GM23338 (cell line): ENCODE results near the gene TLCD3B. TPM values are rescaled to one million over a fixed set of nuclear protein-coding genes. Genes with fewer than 3 reads are reported as not detected.

Experiments used
- ATAC-seq: fragments of 200-7000 bp; cut with Tn5 transposase; 3 replicates; pipeline ENCODE4 v1.9.1; 2020
- DNase-seq: peaks from one replicate; pipeline ENCODE4 v3.0.0-alpha.2; 2015; ENCODE audit warnings: low spot score
- H2AFZ ChIP-seq: fragments of 200-600 bp; sonication (generic); 2 replicates; pipeline ENCODE4 v1.8.0; 2016; ENCODE audit warnings: antibody characterized with exemption, mild to moderate bottlenecking, moderate library complexity
- H3F3A ChIP-seq: fragments of 200-600 bp; sonication (generic); replicated peaks from 2 replicates; pipeline ENCODE4 v1.8.0; 2017; ENCODE audit warnings: antibody characterized with exemption, mixed run types, low read depth
- H3K27ac ChIP-seq: fragments of 200-600 bp; sonication (generic); 2 replicates; pipeline ENCODE4 v1.6.1; 2016; ENCODE audit warnings: low read depth
- H3K27me3 ChIP-seq: fragments of 200-600 bp; sonication (generic); 2 replicates; pipeline ENCODE4 v1.8.0; 2016; ENCODE audit warnings: mild to moderate bottlenecking, mixed run types, moderate library complexity; ENCODE audit not compliant: insufficient read depth
- H3K36me3 ChIP-seq: fragments of 200-600 bp; sonication (generic); 2 replicates; pipeline ENCODE4 v1.8.0; 2016; ENCODE audit warnings: mild to moderate bottlenecking; ENCODE audit not compliant: insufficient read depth
- H3K4me1 ChIP-seq: fragments of 200-600 bp; sonication (generic); 2 replicates; pipeline ENCODE4 v1.8.0; 2016; ENCODE audit warnings: mild to moderate bottlenecking, moderate library complexity; ENCODE audit not compliant: insufficient read depth
- H3K4me2 ChIP-seq: fragments of 200-600 bp; sonication (generic); 2 replicates; pipeline ENCODE4 v1.7.1; 2017; ENCODE audit warnings: mixed run types
- H3K4me3 ChIP-seq: fragments of 200-600 bp; sonication (generic); 2 replicates; pipeline ENCODE4 v1.6.1; 2016; ENCODE audit warnings: mixed run types
- H3K79me2 ChIP-seq: fragments of 200-600 bp; sonication (generic); replicated peaks from 2 replicates; pipeline ENCODE4 v1.8.0; 2017; ENCODE audit warnings: mild to moderate bottlenecking; ENCODE audit not compliant: insufficient read depth
- H3K9me2 ChIP-seq: fragments of 200-600 bp; sonication (generic); 2 replicates; pipeline ENCODE4 v1.8.0; 2017; ENCODE audit not compliant: insufficient read depth
- H4K20me1 ChIP-seq: fragments of 200-600 bp; sonication (generic); replicated peaks from 2 replicates; pipeline ENCODE4 v1.8.0; 2017; ENCODE audit warnings: mild to moderate bottlenecking; ENCODE audit not compliant: insufficient read depth
- H3K27ac Mint-ChIP-seq: 2 replicates; pipeline ENCODE4 v1.8.0; 2020; ENCODE audit warnings: inconsistent platforms, mild to moderate bottlenecking, moderate library complexity, mixed read lengths
- H3K27me3 Mint-ChIP-seq: 3 replicates; pipeline ENCODE4 v1.8.0; 2022; ENCODE audit warnings: low read depth, mild to moderate bottlenecking, moderate library complexity, mixed read lengths, inconsistent platforms; ENCODE audit not compliant: insufficient read depth, poor library complexity
- H3K36me3 Mint-ChIP-seq: 3 replicates; pipeline ENCODE4 v1.8.0; 2021; ENCODE audit warnings: low read depth, mild to moderate bottlenecking, inconsistent platforms, moderate library complexity, mixed read lengths
- H3K4me1 Mint-ChIP-seq: 3 replicates; pipeline ENCODE4 v1.8.0; 2020; ENCODE audit warnings: mild to moderate bottlenecking, inconsistent platforms, mixed read lengths
- H3K4me3 Mint-ChIP-seq: 3 replicates; pipeline ENCODE4 v1.8.0; 2021; ENCODE audit warnings: moderate library complexity, mild to moderate bottlenecking, inconsistent platforms, mixed read lengths
- H3K9me3 Mint-ChIP-seq: 3 replicates; pipeline ENCODE4 v1.8.0; 2020; ENCODE audit warnings: moderate library complexity, mild to moderate bottlenecking, inconsistent platforms, mixed read lengths
- CREB1 ChIP-seq: fragments of 250-450 bp; sonication (Bioruptor Pico); IDR thresholded peaks from 2 replicates; pipeline ENCODE4 v1.5.0; 2020; ENCODE audit warnings: low read depth, mild to moderate bottlenecking, moderate library complexity
- ETS1 ChIP-seq: IDR thresholded peaks from 2 replicates; pipeline ENCODE4 v1.6.1; 2016; ENCODE audit warnings: antibody characterized with exemption
- EZH2 ChIP-seq: fragments of 200-600 bp; sonication (generic); IDR thresholded peaks from one replicate; pipeline ENCODE4 v1.8.0; 2017; ENCODE audit warnings: antibody characterized with exemption, mild to moderate bottlenecking, low read depth; ENCODE audit not compliant: unreplicated experiment
- EZH2phosphoT487 ChIP-seq: fragments of 200-600 bp; sonication (generic); IDR thresholded peaks from one replicate; pipeline ENCODE4 v1.8.1; 2018; ENCODE audit warnings: antibody characterized with exemption; ENCODE audit not compliant: unreplicated experiment
- JUNB ChIP-seq: IDR thresholded peaks from one replicate; pipeline ENCODE4 v1.6.1; 2016; ENCODE audit warnings: antibody characterized with exemption; ENCODE audit not compliant: unreplicated experiment
- NANOG ChIP-seq: IDR thresholded peaks from 2 replicates; pipeline ENCODE4 v1.6.1; 2016; ENCODE audit warnings: antibody characterized with exemption, borderline replicate concordance
- POLR2AphosphoS5 ChIP-seq: IDR thresholded peaks from 2 replicates; pipeline ENCODE4 v1.6.1; 2016; ENCODE audit warnings: antibody characterized with exemption, low read depth
- REST ChIP-seq: IDR thresholded peaks from one replicate; pipeline ENCODE4 v1.6.1; 2018; ENCODE audit warnings: antibody characterized with exemption; ENCODE audit not compliant: unreplicated experiment
- STAT1 ChIP-seq: IDR thresholded peaks from one replicate; pipeline ENCODE4 v1.6.1; 2016; ENCODE audit warnings: antibody characterized with exemption; ENCODE audit not compliant: unreplicated experiment
- ZNF114 ChIP-seq: fragments of 250-450 bp; sonication (Bioruptor Pico); IDR thresholded peaks from 2 replicates; pipeline ENCODE4 v1.5.0; 2020; ENCODE audit warnings: mild to moderate bottlenecking, moderate library complexity
- ZNF331 ChIP-seq: fragments of 250-450 bp; sonication (Bioruptor Pico); IDR thresholded peaks from 2 replicates; pipeline ENCODE4 v1.5.0; 2020; ENCODE audit warnings: low read depth, mild to moderate bottlenecking, moderate library complexity
- polyA plus RNA-seq: library from polyadenylated mRNA; unstranded; fragments of >200 nt; fragmentation: Nextera tagmentation; extraction: Ambion mirVana; gene quantifications from 2 replicates; pipeline ENCODE4 v1.2.1, GENCODE V29; 2016
- total RNA-seq: library from RNA; depleted of rRNA; stranded (reverse); fragments of >200 nt; shearing (Covaris generic); gene quantifications from 2 replicates; pipeline ENCODE4 v1.2.3, GENCODE V29; 2014
- TF ChIP-seq, protein P1 (sequence below): fragments of 250-450 bp; sonication (Bioruptor Pico); IDR thresholded peaks from 2 replicates; pipeline ENCODE4 v1.5.0; 2020; ENCODE audit warnings: mild to moderate bottlenecking, moderate library complexity
- TF ChIP-seq, protein P2 (sequence below), 2 experiments: fragments of 200-600 bp in 1 of 2; sonication (generic) in 1 of 2; conservative IDR thresholded peaks; 2 replicates each; pipeline versions ENCODE4 v1.5.1 to v1.6.1; 2016 to 2017; ENCODE audit warnings: antibody characterized with exemption in 2 of 2, low read depth in 2 of 2, mild to moderate bottlenecking in 2 of 2, moderate library complexity in 1 of 2

Gene TLCD3B
- total and polyA plus RNA-seq, 2 experiments from 2014 or later: 14.2 to 37.4 TPM

DNA sequence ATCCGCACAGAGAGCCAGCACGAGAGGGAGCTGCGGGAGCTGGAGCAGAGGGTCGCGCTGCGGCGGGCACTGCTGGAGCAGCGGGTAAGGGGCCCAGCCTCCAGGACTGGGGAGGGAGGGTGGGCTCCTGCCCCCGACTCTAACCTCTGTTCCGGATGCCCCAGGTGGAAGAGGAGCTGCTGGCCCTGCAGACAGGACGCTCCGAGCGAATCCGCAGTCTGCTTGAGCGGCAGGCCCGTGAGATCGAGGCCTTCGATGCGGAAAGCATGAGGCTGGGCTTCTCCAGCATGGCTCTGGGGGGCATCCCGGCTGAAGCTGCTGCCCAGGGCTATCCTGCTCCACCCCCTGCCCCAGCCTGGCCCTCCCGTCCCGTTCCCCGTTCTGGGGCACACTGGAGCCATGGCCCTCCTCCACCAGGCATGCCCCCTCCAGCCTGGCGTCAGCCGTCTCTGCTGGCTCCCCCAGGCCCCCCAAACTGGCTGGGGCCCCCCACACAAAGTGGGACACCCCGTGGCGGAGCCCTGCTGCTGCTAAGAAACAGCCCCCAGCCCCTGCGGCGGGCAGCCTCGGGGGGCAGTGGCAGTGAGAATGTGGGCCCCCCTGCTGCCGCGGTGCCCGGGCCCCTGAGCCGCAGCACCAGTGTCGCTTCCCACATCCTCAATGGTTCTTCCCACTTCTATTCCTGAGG, 40.0 kb downstream of the TLCD3B start:
- H3K79me2 ChIP-seq: no peaks in the 10 kb centered on the region
- peaks cover 4% of the 10 kb centered on the region; the same call in 1 of the 2 replicates for H3K36me3 ChIP-seq
- no peak for TF ChIP-seq NANOG
- no peak for TF ChIP-seq STAT1
- no peak for TF ChIP-seq ETS1
- TF ChIP-seq POLR2AphosphoS5: no peak
- no peak for TF ChIP-seq JUNB
- no peak for TF ChIP-seq ZNF114 (CRISPR knock-in tag)
- TF ChIP-seq EZH2phosphoT487: no peak
- no peak for TF ChIP-seq ZNF331 (CRISPR knock-in tag)
- TF ChIP-seq, protein P1, sequence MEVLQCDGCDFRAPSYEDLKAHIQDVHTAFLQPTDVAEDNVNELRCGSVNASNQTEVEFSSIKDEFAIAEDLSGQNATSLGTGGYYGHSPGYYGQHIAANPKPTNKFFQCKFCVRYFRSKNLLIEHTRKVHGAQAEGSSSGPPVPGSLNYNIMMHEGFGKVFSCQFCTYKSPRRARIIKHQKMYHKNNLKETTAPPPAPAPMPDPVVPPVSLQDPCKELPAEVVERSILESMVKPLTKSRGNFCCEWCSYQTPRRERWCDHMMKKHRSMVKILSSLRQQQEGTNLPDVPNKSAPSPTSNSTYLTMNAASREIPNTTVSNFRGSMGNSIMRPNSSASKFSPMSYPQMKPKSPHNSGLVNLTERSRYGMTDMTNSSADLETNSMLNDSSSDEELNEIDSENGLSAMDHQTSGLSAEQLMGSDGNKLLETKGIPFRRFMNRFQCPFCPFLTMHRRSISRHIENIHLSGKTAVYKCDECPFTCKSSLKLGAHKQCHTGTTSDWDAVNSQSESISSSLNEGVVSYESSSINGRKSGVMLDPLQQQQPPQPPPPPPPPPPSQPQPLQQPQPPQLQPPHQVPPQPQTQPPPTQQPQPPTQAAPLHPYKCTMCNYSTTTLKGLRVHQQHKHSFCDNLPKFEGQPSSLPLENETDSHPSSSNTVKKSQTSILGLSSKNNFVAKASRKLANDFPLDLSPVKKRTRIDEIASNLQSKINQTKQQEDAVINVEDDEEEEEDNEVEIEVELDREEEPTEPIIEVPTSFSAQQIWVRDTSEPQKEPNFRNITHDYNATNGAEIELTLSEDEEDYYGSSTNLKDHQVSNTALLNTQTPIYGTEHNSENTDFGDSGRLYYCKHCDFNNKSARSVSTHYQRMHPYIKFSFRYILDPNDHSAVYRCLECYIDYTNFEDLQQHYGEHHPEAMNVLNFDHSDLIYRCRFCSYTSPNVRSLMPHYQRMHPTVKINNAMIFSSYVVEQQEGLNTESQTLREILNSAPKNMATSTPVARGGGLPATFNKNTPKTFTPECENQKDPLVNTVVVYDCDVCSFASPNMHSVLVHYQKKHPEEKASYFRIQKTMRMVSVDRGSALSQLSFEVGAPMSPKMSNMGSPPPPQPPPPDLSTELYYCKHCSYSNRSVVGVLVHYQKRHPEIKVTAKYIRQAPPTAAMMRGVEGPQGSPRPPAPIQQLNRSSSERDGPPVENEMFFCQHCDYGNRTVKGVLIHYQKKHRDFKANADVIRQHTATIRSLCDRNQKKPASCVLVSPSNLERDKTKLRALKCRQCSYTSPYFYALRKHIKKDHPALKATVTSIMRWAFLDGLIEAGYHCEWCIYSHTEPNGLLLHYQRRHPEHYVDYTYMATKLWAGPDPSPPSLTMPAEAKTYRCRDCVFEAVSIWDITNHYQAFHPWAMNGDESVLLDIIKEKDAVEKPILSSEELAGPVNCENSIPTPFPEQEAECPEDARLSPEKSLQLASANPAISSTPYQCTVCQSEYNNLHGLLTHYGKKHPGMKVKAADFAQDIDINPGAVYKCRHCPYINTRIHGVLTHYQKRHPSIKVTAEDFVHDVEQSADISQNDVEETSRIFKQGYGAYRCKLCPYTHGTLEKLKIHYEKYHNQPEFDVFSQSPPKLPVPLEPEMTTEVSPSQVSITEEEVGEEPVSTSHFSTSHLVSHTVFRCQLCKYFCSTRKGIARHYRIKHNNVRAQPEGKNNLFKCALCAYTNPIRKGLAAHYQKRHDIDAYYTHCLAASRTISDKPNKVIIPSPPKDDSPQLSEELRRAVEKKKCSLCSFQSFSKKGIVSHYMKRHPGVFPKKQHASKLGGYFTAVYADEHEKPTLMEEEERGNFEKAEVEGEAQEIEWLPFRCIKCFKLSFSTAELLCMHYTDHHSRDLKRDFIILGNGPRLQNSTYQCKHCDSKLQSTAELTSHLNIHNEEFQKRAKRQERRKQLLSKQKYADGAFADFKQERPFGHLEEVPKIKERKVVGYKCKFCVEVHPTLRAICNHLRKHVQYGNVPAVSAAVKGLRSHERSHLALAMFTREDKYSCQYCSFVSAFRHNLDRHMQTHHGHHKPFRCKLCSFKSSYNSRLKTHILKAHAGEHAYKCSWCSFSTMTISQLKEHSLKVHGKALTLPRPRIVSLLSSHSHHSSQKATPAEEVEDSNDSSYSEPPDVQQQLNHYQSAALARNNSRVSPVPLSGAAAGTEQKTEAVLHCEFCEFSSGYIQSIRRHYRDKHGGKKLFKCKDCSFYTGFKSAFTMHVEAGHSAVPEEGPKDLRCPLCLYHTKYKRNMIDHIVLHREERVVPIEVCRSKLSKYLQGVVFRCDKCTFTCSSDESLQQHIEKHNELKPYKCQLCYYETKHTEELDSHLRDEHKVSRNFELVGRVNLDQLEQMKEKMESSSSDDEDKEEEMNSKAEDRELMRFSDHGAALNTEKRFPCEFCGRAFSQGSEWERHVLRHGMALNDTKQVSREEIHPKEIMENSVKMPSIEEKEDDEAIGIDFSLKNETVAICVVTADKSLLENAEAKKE: no peak
- TF ChIP-seq CREB1 (CRISPR knock-in tag): no peak
- no peak for TF ChIP-seq EZH2
- TF ChIP-seq, protein P2, sequence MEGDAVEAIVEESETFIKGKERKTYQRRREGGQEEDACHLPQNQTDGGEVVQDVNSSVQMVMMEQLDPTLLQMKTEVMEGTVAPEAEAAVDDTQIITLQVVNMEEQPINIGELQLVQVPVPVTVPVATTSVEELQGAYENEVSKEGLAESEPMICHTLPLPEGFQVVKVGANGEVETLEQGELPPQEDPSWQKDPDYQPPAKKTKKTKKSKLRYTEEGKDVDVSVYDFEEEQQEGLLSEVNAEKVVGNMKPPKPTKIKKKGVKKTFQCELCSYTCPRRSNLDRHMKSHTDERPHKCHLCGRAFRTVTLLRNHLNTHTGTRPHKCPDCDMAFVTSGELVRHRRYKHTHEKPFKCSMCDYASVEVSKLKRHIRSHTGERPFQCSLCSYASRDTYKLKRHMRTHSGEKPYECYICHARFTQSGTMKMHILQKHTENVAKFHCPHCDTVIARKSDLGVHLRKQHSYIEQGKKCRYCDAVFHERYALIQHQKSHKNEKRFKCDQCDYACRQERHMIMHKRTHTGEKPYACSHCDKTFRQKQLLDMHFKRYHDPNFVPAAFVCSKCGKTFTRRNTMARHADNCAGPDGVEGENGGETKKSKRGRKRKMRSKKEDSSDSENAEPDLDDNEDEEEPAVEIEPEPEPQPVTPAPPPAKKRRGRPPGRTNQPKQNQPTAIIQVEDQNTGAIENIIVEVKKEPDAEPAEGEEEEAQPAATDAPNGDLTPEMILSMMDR (conservative IDR thresholded peaks at IDR 0.05; ENCODE audit: low read depth in 2 of 2): no peak
- no peak for TF ChIP-seq REST
- H3K27ac ChIP-seq: no peak overlapping the region
- no peaks in the 10 kb centered on the region for H3K27me3 ChIP-seq
- no peaks in the 10 kb centered on the region for H3K9me2 ChIP-seq
- Mint-ChIP-seq H3K36me3 (peaks cover 48% of the 10 kb centered on the region), H3K4me3 (no peak overlapping the region), H3K27ac (no peak overlapping the region), H3K27me3 (peaks cover 13% of the 10 kb centered on the region), H3K9me3 (no peaks in the 10 kb centered on the region; the same call in 2 of the 3 replicates), H3K4me1 (peaks cover 10% of the 10 kb centered on the region)
- no peak for DNase-seq
- no peak overlapping the region for H3K4me3 ChIP-seq
- no peak for ATAC-seq
- no peaks in the 10 kb centered on the region; the same call in 1 of the 2 replicates for H4K20me1 ChIP-seq
- H3K4me2 ChIP-seq: no peak overlapping the region
- H3K4me1 ChIP-seq: peaks cover 7% of the 10 kb centered on the region; the same call in 1 of the 2 replicates
- peaks cover 11% of the 10 kb centered on the region for H3F3A ChIP-seq
- H2AFZ ChIP-seq: no peak overlapping the region
